ENCODE data around the gene BMPR1A.
"Not testable (repeated sequence)": the region's sequence is repeated elsewhere in the genome, so short reads cannot be mapped to it uniquely, and the experiment has no call there.

BMPR1A gene

DNA sequence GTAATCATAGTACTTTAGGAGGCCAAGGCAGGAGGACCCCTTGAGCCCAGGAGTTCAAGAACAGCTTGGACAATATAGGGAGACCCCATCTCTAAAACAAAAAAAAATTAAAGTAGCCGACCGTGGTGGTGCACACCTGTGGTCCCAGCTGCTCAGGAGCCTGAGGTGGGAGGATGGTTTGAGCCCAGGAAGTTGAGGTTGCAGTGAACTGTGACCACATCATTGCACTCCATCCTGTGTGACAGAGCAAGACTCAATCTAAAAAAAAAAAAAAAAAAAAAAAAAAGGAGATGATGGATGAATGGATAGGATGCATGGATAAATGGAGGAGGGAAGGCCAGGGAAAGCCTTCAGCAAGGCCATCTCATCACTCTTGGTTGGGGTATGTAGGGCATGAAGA lies 33.4 kb upstream of the BMPR1A start:
- H3K9me3 Mint-ChIP-seq = no peaks in the 10 kb centered on the region
- peaks cover 13% of the 10 kb centered on the region for H3K27me3 Mint-ChIP-seq
- no peak overlapping the region for H3K27ac Mint-ChIP-seq
- H3K36me3 Mint-ChIP-seq = no peaks in the 10 kb centered on the region
- no peak overlapping the region for H3K4me3 Mint-ChIP-seq
- H3K4me1 Mint-ChIP-seq = peaks cover 8% of the 10 kb centered on the region
- ATAC-seq = no peak

DNA sequence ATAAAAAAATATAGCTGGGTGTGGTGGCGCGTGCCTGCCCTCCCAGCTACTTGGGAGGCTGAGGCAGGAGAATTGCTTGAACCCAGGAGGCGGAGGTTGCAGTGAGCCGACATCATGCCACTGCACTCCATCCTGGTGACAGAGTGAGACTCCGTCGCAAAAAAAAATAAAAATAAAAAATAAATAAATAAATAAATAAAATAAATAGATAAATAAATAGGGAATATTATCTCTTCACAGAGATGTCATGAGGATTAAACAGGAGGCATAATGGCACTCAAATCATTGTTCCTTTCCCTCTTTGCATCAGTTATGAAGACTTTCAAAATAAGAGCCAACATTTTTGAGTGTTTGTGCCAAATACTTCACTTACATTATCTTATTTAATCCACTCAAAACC lies 32.0 kb upstream of the BMPR1A start:
- ATAC-seq = no peak
- Mint-ChIP-seq H3K4me1 (peaks cover 8% of the 10 kb centered on the region), H3K36me3 (no peaks in the 10 kb centered on the region)

DNA sequence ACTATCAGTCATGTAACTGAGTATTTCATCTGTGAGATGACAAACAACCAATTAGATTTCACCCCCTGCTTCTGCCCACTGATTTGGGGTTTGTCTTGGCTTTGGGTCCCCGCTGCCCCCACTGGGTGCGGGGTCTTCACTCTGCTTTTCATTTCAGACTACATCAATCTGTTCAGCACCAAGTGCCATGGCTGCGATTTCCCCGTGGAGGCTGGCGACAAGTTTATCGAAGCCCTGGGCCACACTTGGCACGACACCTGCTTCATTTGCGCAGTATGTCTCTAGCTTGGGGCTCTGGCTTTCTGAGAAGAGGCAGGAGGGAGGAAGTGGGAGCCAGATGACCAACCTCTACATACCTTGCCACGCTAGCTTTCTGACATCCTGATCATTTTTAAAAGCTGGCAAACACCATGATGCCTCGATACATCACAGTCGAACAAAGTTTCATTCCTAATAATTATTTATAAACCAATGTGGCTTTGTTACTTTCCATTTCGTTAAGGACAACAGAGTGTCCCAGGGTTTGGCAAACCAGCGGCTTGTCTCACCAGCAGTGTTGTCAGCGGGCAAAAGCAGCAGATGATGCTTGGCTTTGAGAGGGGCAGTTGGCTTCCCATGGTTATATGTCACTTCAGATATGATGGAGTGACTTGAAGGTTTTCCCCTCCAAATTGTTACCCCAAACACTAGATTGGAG lies 30.3 kb upstream of the BMPR1A start:
- H3K9me3 Mint-ChIP-seq = no peaks in the 10 kb centered on the region
- H3K4me3 Mint-ChIP-seq = no peak overlapping the region
- ATAC-seq = no peak
- H3K4me1 Mint-ChIP-seq = peaks cover 8% of the 10 kb centered on the region
- peaks cover 9% of the 10 kb centered on the region for H3K27me3 Mint-ChIP-seq
- H3K36me3 Mint-ChIP-seq = no peaks in the 10 kb centered on the region
- H3K27ac Mint-ChIP-seq = no peak overlapping the region

More for the DNA sequence above, 32.0 kb upstream of the BMPR1A start:
- Mint-ChIP-seq H3K27me3 (peaks cover 12% of the 10 kb centered on the region), H3K9me3 (no peaks in the 10 kb centered on the region), H3K27ac (no peak overlapping the region), H3K4me3 (no peak overlapping the region)

DNA sequence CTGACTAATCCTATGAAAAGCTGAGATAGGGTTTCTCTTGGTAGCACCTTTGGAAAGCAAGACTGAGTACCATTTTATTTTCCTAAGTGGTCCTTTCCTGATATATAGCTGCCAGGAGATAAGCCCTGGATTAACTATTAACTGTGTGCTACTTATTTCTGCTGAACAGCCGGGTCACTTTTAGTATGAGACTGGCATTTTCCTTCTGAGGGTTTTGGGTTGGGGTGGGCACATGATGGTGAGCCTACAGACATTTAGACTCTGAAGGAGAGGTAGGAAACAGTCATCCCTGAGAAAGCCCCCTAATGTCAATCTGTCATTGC lies 29.8 kb upstream of the BMPR1A start:
- no peak for ATAC-seq
- Mint-ChIP-seq H3K36me3 (no peaks in the 10 kb centered on the region), H3K27ac (no peak overlapping the region), H3K4me1 (peaks cover 8% of the 10 kb centered on the region), H3K9me3 (no peaks in the 10 kb centered on the region), H3K27me3 (peaks cover 9% of the 10 kb centered on the region), H3K4me3 (no peak overlapping the region)

DNA sequence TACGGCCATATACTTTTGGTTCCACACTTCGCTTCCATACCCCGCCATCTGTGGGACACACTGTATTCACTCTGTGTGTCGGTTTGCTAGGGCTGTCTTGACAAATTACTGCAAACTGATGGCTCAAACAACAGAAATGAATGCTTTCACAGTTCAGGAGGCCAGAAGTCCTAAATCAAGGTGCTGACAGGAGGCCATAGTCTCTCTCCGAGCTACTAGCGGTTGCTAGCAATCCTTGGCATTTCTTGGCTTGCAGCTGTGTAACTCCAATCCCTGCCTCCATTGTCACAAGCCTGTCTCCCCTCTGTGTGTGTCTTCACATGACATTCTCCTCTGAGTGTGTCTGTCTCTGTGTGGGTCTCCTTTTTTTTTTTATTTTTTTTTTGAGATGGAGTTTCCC lies 28.9 kb upstream of the BMPR1A start:
- Mint-ChIP-seq H3K27ac (no peak overlapping the region), H3K4me1 (peaks cover 8% of the 10 kb centered on the region), H3K4me3 (no peak overlapping the region), H3K27me3 (peaks cover 9% of the 10 kb centered on the region), H3K36me3 (no peaks in the 10 kb centered on the region), H3K9me3 (no peaks in the 10 kb centered on the region)
- no peak for ATAC-seq

DNA sequence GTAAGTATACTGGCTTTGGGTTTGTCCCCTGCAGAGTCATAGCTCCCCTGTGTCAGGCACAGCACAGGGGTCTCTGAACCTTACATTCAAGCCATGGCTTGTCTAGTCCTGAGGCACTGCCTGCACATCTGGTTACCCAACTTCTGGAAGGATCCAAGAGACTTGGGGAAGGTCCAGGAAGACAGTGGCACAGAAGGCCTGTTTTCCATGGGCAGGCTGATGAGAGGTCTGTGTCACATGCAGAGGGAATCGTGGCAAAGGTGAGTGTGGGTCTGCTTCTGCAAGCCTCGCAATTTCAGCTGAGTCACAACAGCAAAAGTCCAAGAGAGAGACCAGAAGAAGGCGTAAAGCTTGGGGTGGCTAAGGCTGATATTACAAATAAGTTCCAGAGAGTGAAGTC lies 28.4 kb upstream of the BMPR1A start:
- Mint-ChIP-seq H3K4me1 (peaks cover 6% of the 10 kb centered on the region), H3K9me3 (no peaks in the 10 kb centered on the region), H3K36me3 (no peaks in the 10 kb centered on the region), H3K27me3 (peaks cover 9% of the 10 kb centered on the region), H3K27ac (no peak overlapping the region), H3K4me3 (no peak overlapping the region)
- no peak for ATAC-seq

DNA sequence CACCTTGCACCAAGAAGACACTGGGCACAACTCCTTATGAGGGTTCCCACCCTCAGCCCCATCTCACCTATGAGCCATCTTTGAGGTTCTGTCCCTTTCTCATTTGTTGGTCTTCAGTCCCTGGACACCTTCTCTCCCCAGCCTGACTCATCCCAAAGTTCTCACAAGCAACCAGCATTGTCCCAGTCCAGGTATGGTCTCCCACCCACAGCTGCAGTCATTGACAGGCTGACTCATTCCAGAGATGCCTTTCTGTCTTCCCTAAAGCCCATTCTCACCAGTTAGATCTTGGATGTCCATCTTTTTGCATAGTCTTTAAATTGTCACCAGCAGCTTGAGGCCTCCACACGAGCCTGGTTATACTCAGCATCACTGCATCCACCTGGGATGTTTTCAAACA lies 26.7 kb upstream of the BMPR1A start:
- no peaks in the 10 kb centered on the region for H3K36me3 Mint-ChIP-seq
- H3K27ac Mint-ChIP-seq = no peak overlapping the region
- no peak overlapping the region for H3K4me3 Mint-ChIP-seq
- peaks cover 13% of the 10 kb centered on the region for H3K4me1 Mint-ChIP-seq
- peaks cover 9% of the 10 kb centered on the region for H3K27me3 Mint-ChIP-seq
- no peaks in the 10 kb centered on the region for H3K9me3 Mint-ChIP-seq
- ATAC-seq = no peak

DNA sequence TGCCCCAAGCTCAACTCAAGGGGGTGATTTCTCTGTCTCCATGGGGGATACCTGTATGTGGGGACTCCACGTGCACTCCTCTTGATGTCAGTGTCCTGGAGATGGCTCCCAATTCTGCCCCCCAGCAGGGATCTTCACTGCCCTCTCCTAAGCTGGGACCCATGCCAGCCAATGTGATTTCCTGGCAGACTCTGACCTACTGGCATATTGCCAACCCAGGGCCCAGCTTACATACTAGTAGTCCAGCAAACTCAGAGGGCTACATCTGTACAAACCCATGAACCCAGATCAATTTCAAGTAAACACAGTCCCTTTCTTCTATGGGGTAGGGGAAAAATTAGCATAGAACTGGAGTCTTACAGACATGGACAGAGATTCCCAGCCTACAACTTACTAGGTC lies 26.2 kb upstream of the BMPR1A start:
- Mint-ChIP-seq H3K36me3 (no peaks in the 10 kb centered on the region), H3K4me3 (no peak overlapping the region), H3K9me3 (no peaks in the 10 kb centered on the region), H3K27me3 (peaks cover 9% of the 10 kb centered on the region), H3K27ac (no peak overlapping the region), H3K4me1 (peaks cover 13% of the 10 kb centered on the region)
- ATAC-seq = no peak

DNA sequence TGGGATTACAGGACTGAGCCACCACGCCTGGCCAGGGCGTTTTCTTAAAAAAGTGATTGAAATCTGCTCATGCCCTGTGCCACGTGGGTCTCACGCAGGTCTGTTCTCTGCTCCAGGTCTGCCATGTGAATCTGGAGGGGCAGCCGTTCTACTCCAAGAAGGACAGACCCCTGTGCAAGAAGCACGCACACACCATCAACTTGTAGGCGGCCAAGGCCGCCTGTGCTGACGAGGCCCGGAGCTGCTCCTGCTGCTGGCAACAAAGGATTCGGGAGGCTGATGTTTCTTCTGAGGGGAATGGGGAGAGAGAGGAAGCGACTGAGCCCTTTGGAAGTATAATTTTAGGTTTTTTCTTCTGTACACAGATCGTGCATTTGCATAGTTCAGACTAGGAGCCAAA lies 23.6 kb upstream of the BMPR1A start:
- Mint-ChIP-seq H3K27me3 (peaks cover 9% of the 10 kb centered on the region), H3K9me3 (no peaks in the 10 kb centered on the region), H3K27ac (no peak overlapping the region), H3K4me3 (no peak overlapping the region), H3K4me1 (peaks cover 13% of the 10 kb centered on the region), H3K36me3 (no peaks in the 10 kb centered on the region)
- ATAC-seq = no peak

DNA sequence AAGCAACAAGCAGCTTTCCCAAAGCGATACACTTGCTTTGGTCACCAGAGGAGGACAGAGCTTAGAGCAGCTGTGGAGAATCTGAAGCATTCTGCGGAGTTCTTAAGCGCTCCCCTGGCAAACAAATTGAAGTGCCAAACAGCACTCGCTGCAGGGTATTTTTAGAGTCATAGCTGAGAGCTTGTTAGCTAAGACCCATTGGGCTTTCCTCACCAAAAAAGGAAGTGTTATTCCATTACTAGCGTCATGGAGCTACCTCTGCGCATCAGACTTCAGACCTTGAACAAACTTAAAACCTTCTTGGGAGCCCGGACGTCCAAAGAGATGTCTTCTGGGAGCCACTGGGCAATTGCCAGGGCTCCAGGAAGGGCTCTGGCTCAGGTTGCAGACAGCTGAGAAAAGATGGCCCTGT lies 23.2 kb upstream of the BMPR1A start:
- ATAC-seq = no peak

DNA sequence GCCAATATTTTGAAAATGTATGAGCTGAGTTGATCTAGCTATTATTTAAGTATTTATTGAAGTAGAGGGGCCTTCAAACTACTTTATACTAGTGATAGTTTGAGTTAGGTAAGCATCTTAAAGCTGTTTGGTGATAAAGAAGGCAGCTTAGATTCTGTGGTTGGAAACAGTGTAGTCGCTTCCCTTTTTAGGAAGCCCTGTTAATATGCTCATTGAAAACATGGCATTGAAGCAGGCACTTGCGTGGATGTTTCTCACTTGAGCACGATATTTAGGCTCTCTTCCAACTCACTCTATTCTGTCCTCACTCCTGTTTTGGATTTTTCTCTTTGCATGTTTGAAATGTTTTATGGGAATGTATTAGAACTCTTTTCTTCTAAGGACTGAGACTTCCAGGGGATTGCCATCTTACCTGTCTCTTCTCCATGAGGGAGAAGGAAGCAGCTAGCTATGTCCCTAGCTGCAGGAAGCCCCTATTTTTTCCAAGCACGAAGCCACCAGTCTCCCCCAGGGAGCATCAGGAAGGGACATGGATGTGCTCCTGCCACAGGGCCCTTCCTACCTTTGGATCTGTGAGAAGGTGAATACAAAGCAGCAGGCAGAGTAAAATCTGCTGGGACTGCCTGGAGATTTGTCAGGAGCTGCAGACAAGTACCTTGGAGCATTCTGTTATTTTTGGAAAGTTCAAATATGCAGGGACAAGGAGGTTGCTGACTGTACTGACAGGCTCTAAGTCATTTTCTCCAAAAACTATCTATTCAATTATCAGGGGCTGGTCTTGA lies 22.0 kb upstream of the BMPR1A start:
- H3K36me3 Mint-ChIP-seq = no peaks in the 10 kb centered on the region
- H3K4me1 Mint-ChIP-seq = peaks cover 13% of the 10 kb centered on the region
- ATAC-seq = peak; percentile 75
- H3K4me3 Mint-ChIP-seq = no peak overlapping the region
- H3K9me3 Mint-ChIP-seq = no peaks in the 10 kb centered on the region
- no peak overlapping the region for H3K27ac Mint-ChIP-seq
- H3K27me3 Mint-ChIP-seq = peaks cover 9% of the 10 kb centered on the region

More for the DNA sequence above, 23.2 kb upstream of the BMPR1A start:
- H3K4me1 Mint-ChIP-seq = peaks cover 13% of the 10 kb centered on the region
- peaks cover 9% of the 10 kb centered on the region for H3K27me3 Mint-ChIP-seq
- H3K9me3 Mint-ChIP-seq = no peaks in the 10 kb centered on the region
- no peaks in the 10 kb centered on the region for H3K36me3 Mint-ChIP-seq
- H3K4me3 Mint-ChIP-seq = no peak overlapping the region
- H3K27ac Mint-ChIP-seq = no peak overlapping the region

DNA sequence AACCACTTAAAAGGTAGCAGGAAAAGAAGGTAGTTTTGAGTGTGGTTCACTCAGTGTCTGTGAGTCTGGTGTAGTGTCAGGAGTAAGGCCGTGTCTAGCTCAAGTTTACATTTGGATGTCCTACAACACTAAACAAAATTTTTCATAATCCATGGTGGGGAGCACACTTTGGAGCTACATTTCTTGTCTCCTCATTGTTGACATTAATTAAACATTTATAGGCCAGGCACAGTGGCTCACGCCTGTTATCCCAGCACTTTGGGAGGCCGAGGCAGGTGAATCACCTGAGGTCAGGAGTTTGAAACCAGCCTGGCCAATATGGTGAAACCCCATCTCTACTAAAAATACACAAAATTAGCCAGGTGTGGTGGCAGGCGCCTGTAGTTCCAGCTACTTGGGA lies 21.1 kb upstream of the BMPR1A start:
- not testable (repeated sequence) for ATAC-seq, H3K36me3 Mint-ChIP-seq, H3K27me3 Mint-ChIP-seq, H3K9me3 Mint-ChIP-seq, H3K4me3 Mint-ChIP-seq, H3K27ac Mint-ChIP-seq
- peaks cover 13% of the 10 kb centered on the region for H3K4me1 Mint-ChIP-seq

DNA sequence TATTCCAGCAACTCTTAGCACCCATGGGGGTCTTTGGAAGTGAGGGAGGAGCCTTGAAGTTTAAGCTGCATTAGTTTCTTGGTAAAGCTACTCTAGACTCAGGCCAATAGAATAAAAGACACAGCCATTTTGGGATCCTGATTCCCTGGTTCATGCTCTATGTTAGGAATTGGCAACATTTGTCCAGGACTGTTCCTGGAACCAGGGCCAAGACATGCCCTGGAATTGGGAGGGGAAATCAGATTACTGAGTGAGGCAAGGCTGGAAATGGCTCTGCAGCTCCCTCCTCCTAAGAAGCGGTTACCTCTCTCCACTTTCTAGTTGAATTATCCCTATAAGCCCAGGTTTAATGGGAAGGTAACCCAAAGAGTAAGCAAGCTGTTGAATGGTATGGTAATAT lies 14.2 kb upstream of the BMPR1A start:
- Mint-ChIP-seq H3K4me3 (no peak overlapping the region), H3K27ac (no peak overlapping the region), H3K9me3 (no peaks in the 10 kb centered on the region), H3K27me3 (peaks cover 6% of the 10 kb centered on the region), H3K4me1 (no peaks in the 10 kb centered on the region), H3K36me3 (no peaks in the 10 kb centered on the region)
- ATAC-seq = no peak

DNA sequence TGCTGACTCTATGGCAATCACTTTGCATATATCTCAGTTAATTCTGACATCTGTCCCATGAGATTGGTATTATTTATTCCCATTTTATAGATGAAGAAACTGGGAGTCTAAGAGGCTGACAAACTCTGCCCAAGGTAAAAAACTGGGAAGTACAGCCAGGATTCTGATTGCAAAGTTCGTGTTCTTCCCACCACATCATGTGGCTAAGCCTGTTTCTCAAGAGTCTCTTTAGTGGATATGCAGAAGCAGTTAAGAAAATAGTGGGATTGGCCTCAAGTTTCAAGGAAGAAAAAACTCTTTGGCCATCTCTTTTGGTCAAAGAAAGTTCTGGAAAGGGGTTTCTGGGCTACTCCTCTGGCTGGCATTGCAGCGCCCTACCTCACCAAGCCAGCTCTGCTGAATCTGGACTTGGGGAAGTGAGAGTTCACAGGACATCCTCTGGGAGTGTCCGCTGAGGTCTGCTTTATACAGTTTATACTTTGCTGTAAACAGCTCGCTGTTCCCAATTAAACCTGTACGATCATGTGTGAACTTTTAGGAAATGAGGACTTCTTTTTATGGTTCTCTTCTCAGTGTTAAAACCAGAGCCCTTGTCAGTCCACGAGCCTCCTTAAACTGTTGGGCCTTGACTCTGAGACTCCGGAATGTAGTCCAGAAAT lies 12.2 kb upstream of the BMPR1A start:
- ATAC-seq = no peak
- Mint-ChIP-seq H3K4me3 (no peak overlapping the region), H3K9me3 (no peaks in the 10 kb centered on the region), H3K36me3 (no peaks in the 10 kb centered on the region), H3K27me3 (peaks cover 6% of the 10 kb centered on the region), H3K27ac (no peak overlapping the region), H3K4me1 (no peaks in the 10 kb centered on the region)

DNA sequence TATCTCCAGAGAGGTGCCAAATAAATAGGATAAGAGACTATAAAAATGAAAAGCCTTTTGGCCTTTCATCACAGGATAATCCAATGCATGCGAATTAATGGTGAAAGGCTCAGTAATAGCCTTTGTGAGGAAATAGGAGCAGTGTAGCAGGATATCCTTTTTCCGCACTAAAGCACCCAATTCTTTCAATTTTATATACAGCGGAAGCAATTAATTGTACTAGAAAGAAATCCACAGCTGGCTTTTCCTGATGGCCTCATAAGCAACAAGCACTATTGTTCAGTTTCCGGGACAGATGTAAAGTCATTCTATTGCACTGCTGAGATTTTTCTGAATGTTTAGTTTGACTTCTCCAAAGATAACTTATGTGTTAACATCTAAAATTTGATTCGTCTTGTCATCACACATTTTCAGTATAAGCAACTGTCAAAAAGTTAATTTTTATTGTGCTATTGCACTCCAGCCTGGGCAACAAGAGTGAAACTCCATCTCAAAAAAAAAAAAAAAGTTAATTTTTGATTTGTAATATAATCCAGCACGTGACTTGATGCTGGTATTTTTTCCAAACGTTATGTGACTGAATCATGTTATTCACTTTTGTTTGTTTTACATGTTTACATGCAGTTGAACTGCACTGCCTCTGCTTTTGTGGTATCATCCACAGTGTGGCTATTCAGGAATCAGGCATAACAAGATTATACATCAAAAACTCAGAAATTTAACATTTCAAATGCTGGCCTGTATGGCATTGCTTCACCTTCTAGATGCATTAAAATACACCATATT lies 8.4 kb upstream of the BMPR1A start:
- Mint-ChIP-seq H3K4me3 (no peak overlapping the region), H3K36me3 (no peaks in the 10 kb centered on the region), H3K9me3 (no peaks in the 10 kb centered on the region), H3K4me1 (peaks cover 10% of the 10 kb centered on the region), H3K27me3 (no peaks in the 10 kb centered on the region), H3K27ac (no peak overlapping the region)
- no peak for ATAC-seq

Data from stimulated activated memory B cell treated with anti-CD40 and anti-IgM and Interleukin-4, amounts not matched to agents 10 μg/mL and 1 μg/mL and 100 μg/mL, for 72 hours (primary cell).